Endothelial cell of umbilical vein (primary cell): ENCODE results near the gene MCOLN2. TPM values are rescaled to one million over a fixed set of nuclear protein-coding genes. Genes with fewer than 3 reads are reported as not detected.
"Not testable (repeated sequence)": the region's sequence is repeated elsewhere in the genome, so short reads cannot be mapped to it uniquely, and the experiment has no call there.

Experiments used
- BruUV-seq: library from RNA; stranded (reverse); fragments of 400-500 nt; replicated peaks from 2 replicates; lab custom pipeline; 2021; lab: Mats Ljungman, UMichigan
- CTCF ChIA-PET: fragments of 300-600, 350-600 bp; sonication (Branson Sonifier 250); formaldehyde crosslinking; loops from one replicate; lab custom pipeline; 2021; ENCODE audit warnings: antibody characterized with exemption, inconsistent platforms; lab: Charles Lee
- POLR2A ChIA-PET: fragments of 300-600, 350-600 bp; sonication (Branson Sonifier 250); formaldehyde crosslinking; loops from one replicate; lab custom pipeline; 2021; ENCODE audit warnings: antibody characterized with exemption, inconsistent platforms; lab: Charles Lee
- DNase-seq: peaks from one replicate; pipeline ENCODE4 v3.0.0-alpha.2; 2011; ENCODE audit warnings: low read depth, low spot score
- FAIRE-seq: peaks from 2 replicates; lab custom pipeline; 2011; peaks lifted over from hg19 to GRCh38; lab: Jason Lieb, UNC
- H2AFZ ChIP-seq: 2 replicates; pipeline ENCODE4 v1.6.0; 2012; ENCODE audit warnings: low read depth, low read length, control low read depth, inconsistent platforms
- H3K27ac ChIP-seq: 2 replicates; pipeline ENCODE4 v1.5.1; 2011; ENCODE audit warnings: low read depth, mild to moderate bottlenecking, control low read depth, low read length, moderate library complexity; ENCODE audit not compliant: insufficient read depth
- H3K27me3 ChIP-seq, 2 experiments: 2 replicates each; pipeline versions ENCODE4 v1.6.0 to v1.6.1; 2011; ENCODE audit warnings: low read length in 2 of 2, mixed read lengths in 1 of 2; ENCODE audit not compliant: control insufficient read depth in 2 of 2, insufficient read depth in 2 of 2
- H3K36me3 ChIP-seq, 2 experiments: 2 replicates in 1 of 2; 3 replicates in 1 of 2; pipeline ENCODE4 v1.5.1; 2011; ENCODE audit warnings: low read length in 2 of 2, mild to moderate bottlenecking in 1 of 2, moderate library complexity in 1 of 2; ENCODE audit not compliant: control insufficient read depth in 2 of 2, insufficient read depth in 2 of 2; ENCODE audit errors: extremely low read depth in 1 of 2
- H3K4me1 ChIP-seq: 3 replicates; pipeline ENCODE4 v1.5.1; 2011; ENCODE audit warnings: mild to moderate bottlenecking, low read length; ENCODE audit not compliant: control insufficient read depth, insufficient read depth; ENCODE audit errors: extremely low read depth
- H3K4me2 ChIP-seq: 2 replicates; pipeline ENCODE4 v1.6.1; 2011; ENCODE audit warnings: low read length, control low read depth, mixed read lengths; ENCODE audit not compliant: insufficient read depth
- H3K4me3 ChIP-seq, 3 experiments: fragments of 200-600 bp in 1 of 3; sonication (generic), shearing (Covaris generic) in 1 of 3; replicated peaks in 1 of 3; 2 replicates each; pipeline ENCODE4 v1.5.1; 2011 to 2016; ENCODE audit warnings: control low read depth in 3 of 3, low read length in 3 of 3, mild to moderate bottlenecking in 2 of 3, inconsistent platforms in 1 of 3, low read depth in 1 of 3, moderate library complexity in 1 of 3; ENCODE audit not compliant: insufficient read depth in 1 of 3
- H3K79me2 ChIP-seq: 2 replicates; pipeline ENCODE4 v1.6.0; 2012; ENCODE audit warnings: low read length, inconsistent platforms; ENCODE audit not compliant: control insufficient read depth, insufficient read depth
- H3K9ac ChIP-seq: replicated peaks from 2 replicates; pipeline ENCODE3; 2011; ENCODE audit warnings: low read length, control low read depth; ENCODE audit not compliant: insufficient read depth; ENCODE audit errors: extremely low read depth
- H3K9me1 ChIP-seq: replicated peaks from 3 replicates; pipeline ENCODE4 v1.6.0; 2011; ENCODE audit warnings: mild to moderate bottlenecking, low read length; ENCODE audit not compliant: control insufficient read depth, insufficient read depth; ENCODE audit errors: extremely low read depth
- H3K9me3 ChIP-seq: replicated peaks from 2 replicates; pipeline ENCODE4 v1.5.1; 2012; ENCODE audit warnings: low read length, inconsistent platforms; ENCODE audit not compliant: control insufficient read depth, insufficient read depth
- H4K20me1 ChIP-seq: replicated peaks from 2 replicates; pipeline ENCODE3; 2011; ENCODE audit warnings: mild to moderate bottlenecking, low read length; ENCODE audit not compliant: control insufficient read depth, insufficient read depth; ENCODE audit errors: extremely low read depth
- CTCF ChIP-seq, 2 donors: IDR thresholded peaks; 1 replicate in 1 of 2; 2 replicates in 1 of 2; pipeline ENCODE4 v1.5.1; 2011; ENCODE audit warnings: low read length in 2 of 2, mild to moderate bottlenecking in 2 of 2, moderate library complexity in 2 of 2, control low read depth in 1 of 2, inconsistent platforms in 1 of 2, low read depth in 1 of 2; ENCODE audit not compliant: insufficient read depth in 1 of 2; ENCODE audit errors: extremely low read depth in 1 of 2
- EZH2 ChIP-seq: IDR thresholded peaks from 2 replicates; pipeline ENCODE4 v1.6.1; 2012; ENCODE audit warnings: borderline replicate concordance, low read depth, mild to moderate bottlenecking, moderate library complexity, low read length, inconsistent platforms; ENCODE audit not compliant: severe bottlenecking
- MAX ChIP-seq: IDR thresholded peaks from 2 replicates; pipeline ENCODE4 v1.6.1; 2011; ENCODE audit not compliant: insufficient read depth, insufficient read length
- MYC ChIP-seq: IDR thresholded peaks from one replicate; pipeline ENCODE4 v1.6.1; 2011; ENCODE audit warnings: mild to moderate bottlenecking, low read depth, low read length
- POLR2A ChIP-seq: IDR thresholded peaks from 2 replicates; pipeline ENCODE4 v1.6.1; 2012; ENCODE audit warnings: low read depth, mild to moderate bottlenecking, control low read depth, low read length
- dilution Hi-C: fragments of 300-500 bp; cut with MboI; formaldehyde crosslinking; loops from one replicate; pipeline ENCODE4 v1.15.0; 2019; ENCODE audit warnings: low sequenced_read_pairs; ENCODE audit not compliant: extremely low pct_ligation_motif_present
- intact Hi-C: fragments of 100-400 bp; cut with micrococcal nuclease; formaldehyde crosslinking; loops from one replicate; pipeline ENCODE4 v1.10.0; 2022
- polyA plus RNA-seq, 4 experiments: library from polyadenylated mRNA; depleted of rRNA in 3 of 4; stranded (reverse) in 3 of 4; unstranded in 1 of 4; fragments of >200 nt; gene quantifications; 2 replicates each; pipeline versions ENCODE4 v1.2.1 to v1.2.3, GENCODE V29; 2011 to 2012; ENCODE audit warnings: missing spikeins in 1 of 4
- total RNA-seq: library from RNA; stranded (reverse); gene quantifications from 2 replicates; pipeline ENCODE4 v1.2.3, GENCODE V29; 2021

Gene MCOLN2
- total and polyA plus RNA-seq, 2 donors (not counting 3 experiments of a cell fraction or from before 2014, with no cell fraction given), result not detected

GRCh38 chr1:84912726-84913554 is 84.0 kb downstream of the MCOLN2 start:
- no TSS peak for BruUV-seq
- CTCF ChIA-PET, result no interaction called here
- no peaks in the 10 kb centered on the region for H3K9me1 ChIP-seq
- H2AFZ ChIP-seq, result no peak overlapping the region
- intact Hi-C loops, result no loop called here
- H3K9me3 ChIP-seq, result no peaks in the 10 kb centered on the region
- H3K79me2 ChIP-seq, result no peaks in the 10 kb centered on the region
- no peak overlapping the region for H3K9ac ChIP-seq
- peaks cover 0 to 18% of the 10 kb centered on the region in 2 experiments for H3K27me3 ChIP-seq
- DNase-seq (no peak), FAIRE-seq (no peak)
- POLR2A ChIA-PET, result no interaction called here
- TF ChIP-seq POLR2A, result no peak
- TF ChIP-seq MYC, result no peak
- TF ChIP-seq MAX, result no peak
- no peak for TF ChIP-seq CTCF (IDR thresholded peaks at IDR 0.05; ENCODE audit: extremely low read depth in 1 of 2, insufficient read depth in 1 of 2, low read depth in 1 of 2, low read length in 2 of 2)
- no peak for TF ChIP-seq EZH2
- H3K4me1 ChIP-seq, result no peaks in the 10 kb centered on the region
- H4K20me1 ChIP-seq, result no peaks in the 10 kb centered on the region
- no peaks in the 10 kb centered on the region for H3K36me3 ChIP-seq
- no peak overlapping the region for H3K4me3 ChIP-seq
- H3K27ac ChIP-seq, result no peak overlapping the region
- H3K4me2 ChIP-seq, result no peak overlapping the region
- dilution Hi-C loops, result no loop called here

DNA sequence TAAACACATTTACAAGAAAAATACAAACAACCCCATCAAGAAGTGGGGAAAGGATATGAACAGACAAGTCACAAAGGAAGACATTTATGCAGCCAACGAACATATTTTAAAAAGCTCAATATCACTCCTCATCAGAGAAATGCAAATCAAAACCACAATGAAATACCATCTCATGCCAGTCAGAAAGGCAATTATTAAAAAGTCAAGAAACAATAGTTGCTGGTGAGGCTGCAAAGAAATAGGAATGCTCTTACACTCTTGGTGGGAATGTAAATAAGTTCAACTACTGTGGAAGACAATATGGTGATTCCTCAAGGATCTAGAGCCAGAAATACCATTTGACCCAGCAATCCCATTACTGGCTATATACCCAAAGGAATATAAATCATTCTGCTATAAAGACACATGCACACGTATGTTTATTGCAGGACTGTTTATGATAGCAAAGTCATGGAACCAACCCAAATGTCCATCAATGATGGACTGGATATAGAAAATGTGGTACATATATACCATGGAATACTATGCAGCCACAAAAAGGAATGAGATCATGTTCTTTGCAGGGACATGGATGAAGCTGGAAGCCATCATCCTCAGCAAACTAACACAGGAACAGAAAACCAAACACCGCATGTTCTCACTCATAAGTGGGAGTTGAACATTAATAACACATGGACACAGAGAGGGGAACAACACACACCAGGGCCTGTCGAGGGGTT is 88.0 kb downstream of the MCOLN2 start:
- not testable (repeated sequence) for H3K36me3 ChIP-seq

More for the DNA sequence above, 88.0 kb downstream of the MCOLN2 start:
- H2AFZ ChIP-seq, FAIRE-seq, H3K4me2 ChIP-seq, dilution Hi-C loops, H3K27ac ChIP-seq, CTCF ChIA-PET, H3K79me2 ChIP-seq, H3K9me3 ChIP-seq, H3K9me1 ChIP-seq, H4K20me1 ChIP-seq, H3K4me3 ChIP-seq, H3K4me1 ChIP-seq, DNase-seq, intact Hi-C loops, H3K9ac ChIP-seq, BruUV-seq, POLR2A ChIA-PET: not testable (repeated sequence)
- H3K27me3 ChIP-seq, result peaks cover 0 to 18% of the 10 kb centered on the region in 2 experiments
